Measurements from ENCODE around the gene PAFAH1B1.

PAFAH1B1 gene

DNA sequence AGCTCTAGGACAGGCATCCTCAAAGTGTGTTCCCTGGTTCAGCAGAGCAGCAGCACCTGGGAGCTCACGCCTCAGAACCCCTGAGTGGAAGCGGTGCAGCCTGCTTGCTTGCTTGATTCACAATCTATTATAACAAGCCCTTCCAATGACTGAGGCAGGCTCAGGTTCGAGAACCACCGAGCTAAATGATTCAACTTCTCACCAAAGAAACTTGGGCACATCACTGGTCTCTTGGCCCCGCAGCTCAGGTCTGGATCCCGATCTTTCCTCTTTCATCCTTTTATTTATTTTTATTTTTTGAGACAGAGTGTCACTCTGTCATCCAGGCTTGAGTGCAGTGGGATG is 93.6 kb downstream of the PAFAH1B1 start (continued):
- no peak for TF ChIP-seq ZNF791 (tag by site-specific recombination; IDR thresholded peaks at IDR 0.05)
- peak; percentile 46 for TF ChIP-seq ZBTB17 (tag by site-specific recombination; IDR thresholded peaks at IDR 0.05)
- no peak for TF ChIP-seq ZNF302 (tag by site-specific recombination; IDR thresholded peaks at IDR 0.05; ENCODE audit: low read depth)
- TF ChIP-seq PATZ1 (tag by site-specific recombination; IDR thresholded peaks at IDR 0.05): no peak
- no peak for TF ChIP-seq ZBTB11 (tag by site-specific recombination; conservative IDR thresholded peaks at IDR 0.05; ENCODE audit: low read depth)
- TF ChIP-seq ZNF221 (tag by site-specific recombination; IDR thresholded peaks at IDR 0.05; ENCODE audit: borderline replicate concordance): no peak
- no peak for TF ChIP-seq ZNF610 (tag by site-specific recombination; IDR thresholded peaks at IDR 0.05; ENCODE audit: borderline replicate concordance)
- no peak for TF ChIP-seq KLF7 (tag by site-specific recombination; IDR thresholded peaks at IDR 0.05; ENCODE audit: borderline replicate concordance)
- TF ChIP-seq MZF1 (tag by site-specific recombination; IDR thresholded peaks at IDR 0.05; ENCODE audit: borderline replicate concordance): no peak

GRCh38 chr17:2688351-2689342 is 95.2 kb downstream of the PAFAH1B1 start:
- TF ChIP-seq ZNF48 (tag by site-specific recombination; IDR thresholded peaks at IDR 0.05) (no peak), GLI4 (tag by site-specific recombination; IDR thresholded peaks at IDR 0.05) (no peak), GLIS1 (tag by site-specific recombination; IDR thresholded peaks at IDR 0.05) (no peak), ZNF341 (tag by site-specific recombination; IDR thresholded peaks at IDR 0.05; ENCODE audit: low read depth) (no peak), ZBTB48 (tag by site-specific recombination; IDR thresholded peaks at IDR 0.05) (no peak), WT1 (tag by site-specific recombination; IDR thresholded peaks at IDR 0.05) (no peak), ZEB2 (tag by site-specific recombination; IDR thresholded peaks at IDR 0.05) (peak; percentile 82), ZNF600 (tag by site-specific recombination; IDR thresholded peaks at IDR 0.05) (0 out of 2 replicates have a peak, but pooled peaks have one; percentile 13)
- H3K27ac ChIP-seq (ENCODE audit: extremely low read depth, low read depth, low read length): 0 out of 2 replicates have a peak overlapping the region, but pooled peaks have one; percentile 28
- H3K4me3 ChIP-seq (ENCODE audit: low read depth, low read length): no peak overlapping the region
- no peaks in the 10 kb centered on the region for H3K4me1 ChIP-seq (ENCODE audit: control insufficient read depth, insufficient read depth, low read length)
- POLR2A ChIA-PET: interaction anchor here (0.6 to 2.8 kb wide), 3 partner anchors 26 to 177 kb away, joined by 3 to 9 read pairs (median 9); partner anchors contain the start of gene METTL16
- CTCF ChIA-PET: interaction anchor here (0.6 kb wide), 1 partner anchor 142 kb away, joined by 4 read pairs; no protein-coding TSS in a partner anchor
- H3K9me3 ChIP-seq (ENCODE audit: control insufficient read depth, insufficient read depth, low read depth, low read length): no peaks in the 10 kb centered on the region
- H3K36me3 ChIP-seq (ENCODE audit: control insufficient read depth in 2 of 2, insufficient read depth in 1 of 2, low read length in 2 of 2): peaks cover 9 to 58% of the 10 kb centered on the region in 2 experiments

All from HEK293 (cell line).